ENCODE data around the gene ITPR2. TPM values are rescaled to one million over a fixed set of nuclear protein-coding genes. Genes with fewer than 3 reads are reported as not detected.

Gene ITPR2
- total RNA-seq, 1 experiment from 2014 or later: 26.0 TPM

DNA sequence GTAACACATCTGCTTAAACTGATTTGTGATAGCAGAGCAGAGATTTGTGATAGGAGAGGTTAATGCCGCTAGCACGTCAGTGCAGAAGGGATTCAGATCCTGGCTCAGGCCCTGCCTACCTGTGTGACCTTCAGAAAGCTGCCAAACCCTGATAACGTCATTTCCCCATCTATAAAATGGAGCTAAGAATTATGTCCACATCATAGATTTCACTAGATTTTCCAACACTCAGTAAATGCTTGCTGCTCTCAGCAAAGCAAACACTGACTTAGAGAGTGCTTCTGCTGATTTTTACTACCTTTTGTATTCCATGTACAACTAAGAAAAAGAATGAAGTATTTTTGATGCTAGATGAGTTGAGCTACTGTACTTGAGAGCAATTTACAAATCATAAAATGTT is 261.4 kb downstream of the ITPR2 start:
- no peak for DNase-seq
- no peaks in the 10 kb centered on the region for H3F3A ChIP-seq (ENCODE audit: insufficient read depth, low read depth)
- intact Hi-C loops (cut with micrococcal nuclease; ENCODE audit: unreplicated experiment): no loop called here
- ChIA-PET POLR2A (ENCODE audit: unreplicated experiment) (no interaction called here), CTCF (no interaction called here)
- H3K9me3 ChIP-seq (ENCODE audit: insufficient read depth, low read depth): no peaks in the 10 kb centered on the region
- H3K4me3 ChIP-seq: no peak overlapping the region
- H3K27ac ChIP-seq: no peak overlapping the region
- no peak overlapping the region for H2AFZ ChIP-seq
- no peaks in the 10 kb centered on the region for H3K27me3 ChIP-seq (ENCODE audit: insufficient read depth, low read depth)
- no peak overlapping the region for H3K4me2 ChIP-seq
- BruUV-seq (replicated peaks): no TSS peak
- no peaks in the 10 kb centered on the region for H3K4me1 ChIP-seq (replicated peaks; ENCODE audit: insufficient read depth)
- no peaks in the 10 kb centered on the region for H3K9me2 ChIP-seq (ENCODE audit: insufficient read depth)
- H4K20me1 ChIP-seq (ENCODE audit: insufficient read depth): no peaks in the 10 kb centered on the region
- no peaks in the 10 kb centered on the region for H3K36me3 ChIP-seq (ENCODE audit: low read depth)
- no peaks in the 10 kb centered on the region for H3K79me2 ChIP-seq (ENCODE audit: low read depth)
- TF ChIP-seq, protein P1, sequence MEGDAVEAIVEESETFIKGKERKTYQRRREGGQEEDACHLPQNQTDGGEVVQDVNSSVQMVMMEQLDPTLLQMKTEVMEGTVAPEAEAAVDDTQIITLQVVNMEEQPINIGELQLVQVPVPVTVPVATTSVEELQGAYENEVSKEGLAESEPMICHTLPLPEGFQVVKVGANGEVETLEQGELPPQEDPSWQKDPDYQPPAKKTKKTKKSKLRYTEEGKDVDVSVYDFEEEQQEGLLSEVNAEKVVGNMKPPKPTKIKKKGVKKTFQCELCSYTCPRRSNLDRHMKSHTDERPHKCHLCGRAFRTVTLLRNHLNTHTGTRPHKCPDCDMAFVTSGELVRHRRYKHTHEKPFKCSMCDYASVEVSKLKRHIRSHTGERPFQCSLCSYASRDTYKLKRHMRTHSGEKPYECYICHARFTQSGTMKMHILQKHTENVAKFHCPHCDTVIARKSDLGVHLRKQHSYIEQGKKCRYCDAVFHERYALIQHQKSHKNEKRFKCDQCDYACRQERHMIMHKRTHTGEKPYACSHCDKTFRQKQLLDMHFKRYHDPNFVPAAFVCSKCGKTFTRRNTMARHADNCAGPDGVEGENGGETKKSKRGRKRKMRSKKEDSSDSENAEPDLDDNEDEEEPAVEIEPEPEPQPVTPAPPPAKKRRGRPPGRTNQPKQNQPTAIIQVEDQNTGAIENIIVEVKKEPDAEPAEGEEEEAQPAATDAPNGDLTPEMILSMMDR (conservative IDR thresholded peaks at IDR 0.05): no peak
- TF ChIP-seq EZH2 (IDR thresholded peaks at IDR 0.05; ENCODE audit: low read depth): no peak

DNA sequence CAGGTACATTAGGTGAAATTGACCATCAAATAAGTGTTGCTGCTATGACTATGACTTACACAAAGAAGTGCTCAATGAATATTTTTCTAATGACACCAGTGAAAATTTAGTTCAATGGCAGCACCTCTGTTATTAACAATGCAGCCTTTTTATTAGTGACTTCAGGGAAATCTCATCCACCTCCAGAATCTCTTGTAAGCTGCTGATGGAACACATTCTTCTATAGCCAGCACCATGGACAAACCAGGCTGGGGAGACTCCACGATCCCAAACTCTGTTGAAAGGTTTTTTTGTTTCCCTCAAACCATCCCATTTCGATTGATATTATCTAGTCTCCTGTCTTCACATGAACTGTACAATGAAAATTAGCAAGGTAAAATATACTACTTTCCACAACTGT is 265.9 kb downstream of the ITPR2 start:
- Histone ChIP-seq H2AFZ (no peak overlapping the region), H3K27me3 (ENCODE audit: insufficient read depth, low read depth) (no peaks in the 10 kb centered on the region), H4K20me1 (ENCODE audit: insufficient read depth) (no peaks in the 10 kb centered on the region), H3K4me2 (no peak overlapping the region), H3K4me3 (no peak overlapping the region), H3K9me2 (ENCODE audit: insufficient read depth) (0 out of 2 replicates have a peak, but pooled peaks cover 7% of the 10 kb centered on the region), H3K9me3 (ENCODE audit: insufficient read depth, low read depth) (no peaks in the 10 kb centered on the region), H3F3A (ENCODE audit: insufficient read depth, low read depth) (no peaks in the 10 kb centered on the region), H3K4me1 (replicated peaks; ENCODE audit: insufficient read depth) (no peaks in the 10 kb centered on the region), H3K36me3 (ENCODE audit: low read depth) (no peaks in the 10 kb centered on the region), H3K27ac (no peak overlapping the region), H3K79me2 (ENCODE audit: low read depth) (no peaks in the 10 kb centered on the region)
- intact Hi-C loops (cut with micrococcal nuclease; ENCODE audit: unreplicated experiment): no loop called here
- POLR2A ChIA-PET (ENCODE audit: unreplicated experiment): no interaction called here
- DNase-seq: no peak
- no peak for TF ChIP-seq EZH2 (IDR thresholded peaks at IDR 0.05; ENCODE audit: low read depth)
- TF ChIP-seq, protein P1 (conservative IDR thresholded peaks at IDR 0.05): no peak
- no TSS peak for BruUV-seq (replicated peaks)
- CTCF ChIA-PET: interaction anchor here (0.6 kb wide), 1 partner anchor 448 kb away, joined by 3 read pairs; no protein-coding TSS in a partner anchor

DNA sequence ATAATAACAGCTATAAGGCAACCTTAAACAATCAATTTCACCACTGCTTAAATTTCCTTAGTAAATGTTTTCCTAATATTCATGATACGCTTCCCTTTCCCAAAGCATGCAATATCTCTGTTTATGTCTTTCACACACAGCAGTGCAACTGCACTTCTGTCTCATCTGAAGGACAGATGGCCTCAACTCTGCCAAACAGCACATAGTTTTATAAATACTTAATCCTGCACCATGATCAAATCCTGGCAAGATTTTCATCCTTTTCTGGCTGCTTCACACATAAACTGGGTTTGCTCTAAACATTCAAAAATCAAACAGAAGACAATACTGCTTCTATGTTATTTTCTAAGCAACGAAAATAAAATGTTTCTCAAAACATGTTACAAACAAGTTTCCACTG is 266.3 kb downstream of the ITPR2 start:
- POLR2A ChIA-PET (ENCODE audit: unreplicated experiment): no interaction called here
- H3K27ac ChIP-seq: no peak overlapping the region
- H3K9me3 ChIP-seq (ENCODE audit: insufficient read depth, low read depth): no peaks in the 10 kb centered on the region
- no peaks in the 10 kb centered on the region for H3K36me3 ChIP-seq (ENCODE audit: low read depth)
- TF ChIP-seq, protein P1 (conservative IDR thresholded peaks at IDR 0.05): no peak
- no peak for TF ChIP-seq EZH2 (IDR thresholded peaks at IDR 0.05; ENCODE audit: low read depth)
- BruUV-seq (replicated peaks): no TSS peak
- no peaks in the 10 kb centered on the region for H3K27me3 ChIP-seq (ENCODE audit: insufficient read depth, low read depth)
- no peak overlapping the region for H2AFZ ChIP-seq
- H3K4me1 ChIP-seq (replicated peaks; ENCODE audit: insufficient read depth): no peaks in the 10 kb centered on the region
- H4K20me1 ChIP-seq (ENCODE audit: insufficient read depth): no peaks in the 10 kb centered on the region
- 0 out of 2 replicates have a peak, but pooled peaks cover 9% of the 10 kb centered on the region for H3K9me2 ChIP-seq (ENCODE audit: insufficient read depth)
- DNase-seq: no peak
- intact Hi-C loops (cut with micrococcal nuclease; ENCODE audit: unreplicated experiment): no loop called here
- no peaks in the 10 kb centered on the region for H3K79me2 ChIP-seq (ENCODE audit: low read depth)
- H3K4me3 ChIP-seq: no peak overlapping the region
- CTCF ChIA-PET: no interaction called here
- H3F3A ChIP-seq (ENCODE audit: insufficient read depth, low read depth): no peaks in the 10 kb centered on the region
- H3K4me2 ChIP-seq: no peak overlapping the region

Measured in PC-9 (cell line).